Neural progenitor cell (in vitro differentiated cells): ENCODE data around the gene TIGD7.

Experiments used
- CTCF ChIP-seq: fragments of 200-600 bp; sonication (generic); IDR thresholded peaks from 2 replicates; pipeline ENCODE4 v1.5.1; 2017; ENCODE audit warnings: antibody characterized with exemption, mild to moderate bottlenecking
- EZH2 ChIP-seq: fragments of 200-600 bp; sonication (generic); IDR thresholded peaks from 2 replicates; pipeline ENCODE4 v1.6.1; 2017; ENCODE audit warnings: antibody characterized with exemption, mild to moderate bottlenecking, moderate library complexity

- TF ChIP-seq CTCF (no peak), EZH2 (no peak)
Measured at GRCh38 chr16:3256146-3256865, 48.9 kb downstream of the TIGD7 start, which contains the start of gene MEFV.
